K562 (cell line): ENCODE measurements around the gene PSMD8. TPM values are rescaled to one million over a fixed set of nuclear protein-coding genes. Genes with fewer than 3 reads are reported as not detected.

Experiments used
- ATAC-seq: fragments of 200-7000 bp; cut with Tn5 transposase; 3 replicates; pipeline ENCODE4 v1.9.1; 2020; ENCODE audit warnings: moderate library complexity
- BruUV-seq: library from RNA; stranded (reverse); fragments of 400-500 nt; replicated peaks from 2 replicates; lab custom pipeline; 2021; lab: Mats Ljungman, UMichigan
- CTCF ChIA-PET: fragments of 300-600 bp; formaldehyde crosslinking; extraction: SDS; loops from one replicate; lab custom pipeline; 2021; ENCODE audit warnings: low intra/inter-chr PET ratio; lab: Yijun Ruan, JAX
- POLR2A ChIA-PET: fragments of 300-600, 350-650 bp; sonication (Branson Sonifier 250); formaldehyde crosslinking; extraction: SDS; loops from one replicate; lab custom pipeline; 2021; ENCODE audit warnings: antibody characterized with exemption, inconsistent platforms; lab: Yijun Ruan, JAX
- DNase-seq, 4 experiments: peaks; one replicate each; pipeline versions ENCODE4 v3.0.0 to v3.0.0-alpha.2; 2011 to 2018; ENCODE audit warnings: low spot score in 3 of 4, mixed read lengths in 3 of 4; ENCODE audit errors: extremely low read depth in 1 of 4
- FAIRE-seq: peaks from 2 replicates; lab custom pipeline; 2011; peaks lifted over from hg19 to GRCh38; lab: Jason Lieb, UNC
- H2AFZ ChIP-seq: 2 replicates; pipeline ENCODE4 v1.6.0; 2011; ENCODE audit warnings: low read depth, low read length, control low read depth, inconsistent platforms
- H3K27ac ChIP-seq: fragments of 200-600 bp; 3 replicates; pipeline ENCODE4 v1.8.0; 2011; ENCODE audit warnings: low read depth, mild to moderate bottlenecking, control low read depth, inconsistent platforms, low read length, moderate library complexity, mixed read lengths; ENCODE audit errors: extremely low read depth
- H3K27me3 ChIP-seq, 2 experiments: fragments of 300-600 bp in 1 of 2; 2 replicates in 1 of 2; 3 replicates in 1 of 2; pipeline versions ENCODE4 v1.6.0 to v1.8.0; 2011; ENCODE audit warnings: inconsistent platforms in 2 of 2, low read length in 2 of 2, mild to moderate bottlenecking in 1 of 2, mixed read lengths in 1 of 2, moderate library complexity in 1 of 2; ENCODE audit not compliant: control insufficient read depth in 2 of 2, insufficient read depth in 2 of 2
- H3K36me3 ChIP-seq: fragments of 300-600 bp; 3 replicates; pipeline ENCODE4 v1.8.0; 2011; ENCODE audit warnings: mild to moderate bottlenecking, low read length, inconsistent platforms; ENCODE audit not compliant: control insufficient read depth, insufficient read depth
- H3K4me1 ChIP-seq, 2 experiments: fragments of 200-600 bp in 1 of 2; replicated peaks in 1 of 2; 2 replicates in 1 of 2; 3 replicates in 1 of 2; pipeline versions ENCODE4 v1.5.1 to v1.8.0; 2011; ENCODE audit warnings: inconsistent platforms in 2 of 2, low read length in 2 of 2, mild to moderate bottlenecking in 1 of 2, mixed read lengths in 1 of 2, moderate library complexity in 1 of 2; ENCODE audit not compliant: control insufficient read depth in 2 of 2, insufficient read depth in 2 of 2
- H3K4me2 ChIP-seq: 2 replicates; pipeline ENCODE4 v1.6.1; 2011; ENCODE audit warnings: low read length, control low read depth, inconsistent platforms, mixed read lengths; ENCODE audit not compliant: insufficient read depth
- H3K4me3 ChIP-seq: fragments of 200-600 bp; sonication (generic), shearing (Covaris generic); 2 replicates; pipeline ENCODE4 v1.5.1; 2016; ENCODE audit warnings: control low read depth, inconsistent platforms
- H3K79me2 ChIP-seq: fragments of 200-600 bp; 3 replicates; pipeline ENCODE4 v1.8.0; 2011; ENCODE audit warnings: low read length, inconsistent platforms; ENCODE audit not compliant: control insufficient read depth, insufficient read depth
- H3K9ac ChIP-seq, 2 experiments: 2 replicates each; pipeline versions ENCODE4 v1.6.0 to v1.6.1; 2011; ENCODE audit warnings: low read depth in 2 of 2, low read length in 2 of 2, control low read depth in 1 of 2, inconsistent platforms in 1 of 2, mild to moderate bottlenecking in 1 of 2, mixed read lengths in 1 of 2; ENCODE audit not compliant: insufficient read depth in 1 of 2
- H3K9me1 ChIP-seq: one replicate; pipeline ENCODE4 v1.6.0; 2011; ENCODE audit warnings: inconsistent platforms, mild to moderate bottlenecking, low read length, moderate library complexity; ENCODE audit not compliant: control insufficient read depth, insufficient read depth
- H3K9me3 ChIP-seq: replicated peaks from 2 replicates; pipeline ENCODE4 v1.5.1; 2011; ENCODE audit warnings: low read depth, low read length, inconsistent platforms; ENCODE audit not compliant: control insufficient read depth, insufficient read depth
- H4K20me1 ChIP-seq: replicated peaks from 2 replicates; pipeline ENCODE4 v1.6.1; 2011; ENCODE audit warnings: low read length, inconsistent platforms, mixed read lengths; ENCODE audit not compliant: control insufficient read depth, insufficient read depth
- CBFB ChIP-seq: sonication (generic); formaldehyde crosslinking; IDR thresholded peaks from 2 replicates; pipeline ENCODE4 v1.4.0; 2020; ENCODE audit warnings: mild to moderate bottlenecking, missing genetic modification reagents
- FOS ChIP-seq: IDR thresholded peaks from 3 replicates; pipeline ENCODE4 v1.6.1; 2011; ENCODE audit not compliant: insufficient read length; ENCODE audit errors: extremely low read depth
- RBFOX2 ChIP-seq: fragments of 200-400 bp; formaldehyde crosslinking; IDR thresholded peaks from 2 replicates; pipeline ENCODE4 v1.6.1; 2017; ENCODE audit warnings: low read depth, mild to moderate bottlenecking, low read length, moderate library complexity
- TAF15 ChIP-seq: fragments of 200-400 bp; formaldehyde crosslinking; IDR thresholded peaks from 2 replicates; pipeline ENCODE4 v1.6.1; 2017; ENCODE audit warnings: mild to moderate bottlenecking, low read depth, low read length, moderate library complexity
- ZNF408 ChIP-seq: fragments of 250-450 bp; sonication (Bioruptor Pico); IDR thresholded peaks from 2 replicates; pipeline ENCODE4 v1.4.0; 2020; ENCODE audit warnings: low read depth, mild to moderate bottlenecking, moderate library complexity
- WGBS: fragments of 100-300 bp; shearing (Covaris generic); methylation state at CpG from one replicate; pipeline ENCODE4 v1.1.6; 2016; ENCODE audit warnings: low coverage, mixed read lengths; ENCODE audit not compliant: insufficient coverage; ENCODE audit errors: missing lambda C conversion rate; 5-methylcytosine and 5-hydroxymethylcytosine counted together
- in situ Hi-C: fragments of 300-500 bp; cut with MboI; formaldehyde crosslinking; loops from 4 replicates; pipeline ENCODE4 v1.15.0; 2018; ENCODE audit warnings: inconsistent platforms, mixed read lengths
- intact Hi-C: fragments of 100-400 bp; cut with micrococcal nuclease; formaldehyde crosslinking; loops from 2 replicates; pipeline ENCODE4 v1.14.2; 2022
- polyA plus RNA-seq, 8 experiments: library from polyadenylated mRNA; depleted of rRNA in 4 of 8; stranded (reverse) in 5 of 8; unstranded in 3 of 8; fragments of >200 nt; fragmentation: Nextera tagmentation in 2 of 8; fragmentation: Illumina TruSeq in 1 of 8; extraction: Ambion mirVana in 2 of 8; extraction: Trizol in 1 of 8; gene quantifications; 2 replicates each; pipeline versions ENCODE4 v1.2.1 to v1.2.3, GENCODE V29; 2011 to 2014; ENCODE audit warnings: inconsistent platforms in 1 of 8, missing spikeins in 1 of 8
- total RNA-seq, 7 experiments: library from RNA; depleted of rRNA in 6 of 7; stranded (reverse); fragments of >200 nt in 6 of 7; fragmentation: Illumina TruSeq in 2 of 7; extraction: Trizol in 2 of 7; gene quantifications; 2 replicates each; pipeline versions ENCODE4 v1.2.1 to v1.2.3, GENCODE V29; 2011 to 2021; ENCODE audit warnings: low replicate concordance in 1 of 7

PSMD8 gene
- total and polyA plus RNA-seq, 9 of the 15 experiments (the other 6 are each of a cell fraction or from before 2014, with no cell fraction given): 130 to 583 (median 315) TPM

GRCh38 chr19:38383184-38383583, 8.8 kb downstream of the PSMD8 start:
- H3K4me2 ChIP-seq: no peak overlapping the region
- peaks cover 3% of the 10 kb centered on the region; the same call in 1 of the 2 replicates for H4K20me1 ChIP-seq
- H2AFZ ChIP-seq: no peak overlapping the region
- ChIA-PET CTCF (no interaction called here), POLR2A (interaction anchor here (1.1 to 1.6 kb wide), 3 partner anchors 9 to 174 kb away, joined by 3 to 9 read pairs (median 4); partner anchors contain the start of gene PSMD8)
- ATAC-seq (no peak), DNase-seq (no peak), FAIRE-seq (no peak)
- peaks cover 2 to 31% of the 10 kb centered on the region in 2 experiments; a peak in 3 of 5 replicates for H3K4me1 ChIP-seq
- intact Hi-C loops: no loop called here
- 95% methylated on average over 10 of the region's 10 CpGs for WGBS
- peaks cover 12% of the 10 kb centered on the region; the same call in 2 of the 3 replicates for H3K79me2 ChIP-seq
- H3K36me3 ChIP-seq: peaks cover 80% of the 10 kb centered on the region
- BruUV-seq: no TSS peak
- H3K4me3 ChIP-seq: no peak overlapping the region
- no peaks in the 10 kb centered on the region for H3K27me3 ChIP-seq
- peaks cover 3% of the 10 kb centered on the region for H3K9me1 ChIP-seq
- H3K9me3 ChIP-seq: no peaks in the 10 kb centered on the region
- no peak overlapping the region for H3K9ac ChIP-seq
- in situ Hi-C loops: no loop called here
- no peak for TF ChIP-seq TAF15
- no peak overlapping the region for H3K27ac ChIP-seq

- peaks cover 75% of the 10 kb centered on the region for H3K36me3 ChIP-seq
- no peak overlapping the region for H3K4me3 ChIP-seq
- CTCF ChIA-PET: interaction anchor here (0.6 kb wide), 1 partner anchor 140 kb away, joined by 3 read pairs; no protein-coding TSS in a partner anchor
- H3K4me2 ChIP-seq: no peak overlapping the region
- H3K9me1 ChIP-seq: peaks cover 3% of the 10 kb centered on the region
- in situ Hi-C loops: no loop called here
- peaks cover 2 to 37% of the 10 kb centered on the region in 2 experiments; a peak in 3 of 5 replicates for H3K4me1 ChIP-seq
- no peak for TF ChIP-seq FOS
- TF ChIP-seq CBFB (CRISPR knock-in tag): no peak
- no peak for TF ChIP-seq ZNF408 (CRISPR knock-in tag)
- peak; percentile 3; the same call in 1 of the 2 replicates for TF ChIP-seq RBFOX2
- no peak overlapping the region for H3K27ac ChIP-seq
- DNase-seq (no peak), FAIRE-seq (no peak), ATAC-seq (no peak)
- intact Hi-C loops: no loop called here
- POLR2A ChIA-PET: interaction anchor here (0.6 to 2.6 kb wide), 6 partner anchors 9 to 466 kb away, joined by 3 to 28 read pairs (median 3); partner anchors contain the start of gene PSMD8
- H3K27me3 ChIP-seq: no peaks in the 10 kb centered on the region
- peaks cover 12% of the 10 kb centered on the region; the same call in 2 of the 3 replicates for H3K79me2 ChIP-seq
- H2AFZ ChIP-seq: no peak overlapping the region
- no peak overlapping the region for H3K9ac ChIP-seq
- H4K20me1 ChIP-seq: peaks cover 3% of the 10 kb centered on the region; the same call in 1 of the 2 replicates
- H3K9me3 ChIP-seq: no peaks in the 10 kb centered on the region
- BruUV-seq: no TSS peak
- 100% methylated on average over 2 of the region's 2 CpGs for WGBS
Observed at GRCh38 chr19:38383743-38384142, 9.4 kb downstream of the PSMD8 start.
